HEK293 (cell line): ENCODE measurements around the gene MOGAT2.

Experiments
- CTCF ChIA-PET: fragments of 350-600 bp; formaldehyde crosslinking; extraction: SDS; loops from one replicate; lab custom pipeline; 2021; ENCODE audit warnings: antibody characterized with exemption; lab: Yijun Ruan, JAX
- POLR2A ChIA-PET: fragments of 300-600 bp; formaldehyde crosslinking; extraction: SDS; loops from one replicate; lab custom pipeline; 2020; ENCODE audit warnings: antibody characterized with exemption, inconsistent platforms; lab: Yijun Ruan, JAX
- H3K27ac ChIP-seq: fragments of 200-500 bp; sonication (Bioruptor generic); 2 replicates; pipeline ENCODE4 v1.5.1; 2014; ENCODE audit warnings: low read depth, low read length, control low read depth, inconsistent platforms; ENCODE audit errors: extremely low read depth
- H3K36me3 ChIP-seq, 2 experiments: fragments of 200-500 bp in 1 of 2; sonication (Bioruptor generic) in 1 of 2; 1 replicate in 1 of 2; 2 replicates in 1 of 2; pipeline ENCODE4 v1.5.1; 2014 to 2017; ENCODE audit warnings: inconsistent platforms in 2 of 2, low read length in 2 of 2; ENCODE audit not compliant: control insufficient read depth in 2 of 2, insufficient read depth in 1 of 2
- H3K4me1 ChIP-seq: fragments of 200-500 bp; sonication (Bioruptor generic); 2 replicates; pipeline ENCODE4 v1.5.1; 2014; ENCODE audit warnings: mild to moderate bottlenecking, low read length, inconsistent platforms; ENCODE audit not compliant: control insufficient read depth, insufficient read depth
- H3K4me3 ChIP-seq: 2 replicates; pipeline ENCODE4 v1.5.1; 2011; ENCODE audit warnings: low read depth, mild to moderate bottlenecking, control low read depth, low read length, moderate library complexity
- H3K9me3 ChIP-seq: fragments of 200-500 bp; sonication (Bioruptor generic); 2 replicates; pipeline ENCODE4 v1.5.1; 2014; ENCODE audit warnings: low read depth, low read length, inconsistent platforms; ENCODE audit not compliant: control insufficient read depth, insufficient read depth
- BCL11A ChIP-seq: fragments of 450-650 bp; formaldehyde crosslinking; IDR thresholded peaks from 2 replicates; pipeline ENCODE4 v1.5.1; 2016; ENCODE audit warnings: low read depth, missing biosample characterization, missing genetic modification characterization
- GLIS2 ChIP-seq: fragments of 450-650 bp; formaldehyde crosslinking; IDR thresholded peaks from 2 replicates; pipeline ENCODE4 v1.5.1; 2016; ENCODE audit warnings: missing biosample characterization, missing genetic modification characterization
- SCRT2 ChIP-seq: fragments of 450-650 bp; formaldehyde crosslinking; IDR thresholded peaks from 2 replicates; pipeline ENCODE4 v1.5.1; 2016; ENCODE audit warnings: missing biosample characterization, missing genetic modification characterization
- SETDB1 ChIP-seq: IDR thresholded peaks from one replicate; pipeline ENCODE4 v1.6.1; 2017; ENCODE audit warnings: mild to moderate bottlenecking, low read length, moderate library complexity, mixed read lengths; ENCODE audit not compliant: insufficient read length
- SP7 ChIP-seq: fragments of 450-650 bp; formaldehyde crosslinking; IDR thresholded peaks from 2 replicates; pipeline ENCODE4 v1.5.1; 2016; ENCODE audit warnings: missing biosample characterization, missing genetic modification characterization
- TCF7L2 ChIP-seq: IDR thresholded peaks from 2 replicates; pipeline ENCODE4 v1.6.1; 2011; ENCODE audit warnings: low read depth, mild to moderate bottlenecking, inconsistent platforms, low read length, moderate library complexity, borderline replicate concordance
- TRIM28 ChIP-seq: IDR thresholded peaks from 2 replicates; pipeline ENCODE4 v1.6.1; 2011; ENCODE audit warnings: low read length, control low read depth, borderline replicate concordance
- ZBTB1 ChIP-seq: fragments of 450-650 bp; formaldehyde crosslinking; IDR thresholded peaks from 2 replicates; pipeline ENCODE4 v1.5.1; 2016; ENCODE audit warnings: missing biosample characterization, missing genetic modification characterization
- ZBTB48 ChIP-seq: fragments of 450-650 bp; formaldehyde crosslinking; IDR thresholded peaks from 2 replicates; pipeline ENCODE4 v1.5.1; 2016; ENCODE audit warnings: missing biosample characterization, missing genetic modification characterization
- ZBTB8A ChIP-seq: fragments of 450-650 bp; formaldehyde crosslinking; IDR thresholded peaks from 2 replicates; pipeline ENCODE4 v1.5.1; 2016; ENCODE audit warnings: missing biosample characterization, missing genetic modification characterization
- ZEB2 ChIP-seq: fragments of 450-650 bp; formaldehyde crosslinking; IDR thresholded peaks from 2 replicates; pipeline ENCODE4 v1.5.1; 2016; ENCODE audit warnings: missing biosample characterization, missing genetic modification characterization
- ZNF132 ChIP-seq: fragments of 450-650 bp; formaldehyde crosslinking; IDR thresholded peaks from 2 replicates; pipeline ENCODE4 v1.5.1; 2017; ENCODE audit warnings: missing biosample characterization, missing genetic modification characterization, borderline replicate concordance
- ZNF16 ChIP-seq: fragments of 450-650 bp; formaldehyde crosslinking; IDR thresholded peaks from 2 replicates; pipeline ENCODE4 v1.5.1; 2016; ENCODE audit warnings: low read depth, missing biosample characterization, missing genetic modification characterization
- ZNF175 ChIP-seq: fragments of 450-650 bp; formaldehyde crosslinking; IDR thresholded peaks from 2 replicates; pipeline ENCODE4 v1.5.1; 2016; ENCODE audit warnings: missing biosample characterization, missing genetic modification characterization
- ZNF2 ChIP-seq: fragments of 450-650 bp; formaldehyde crosslinking; IDR thresholded peaks from 2 replicates; pipeline ENCODE4 v1.5.1; 2016; ENCODE audit warnings: missing biosample characterization, missing genetic modification characterization
- ZNF202 ChIP-seq: fragments of 450-650 bp; formaldehyde crosslinking; IDR thresholded peaks from 2 replicates; pipeline ENCODE4 v1.5.1; 2016; ENCODE audit warnings: missing biosample characterization, missing genetic modification characterization, borderline replicate concordance
- ZNF266 ChIP-seq: fragments of 450-650 bp; formaldehyde crosslinking; IDR thresholded peaks from 2 replicates; pipeline ENCODE4 v1.5.1; 2016; ENCODE audit warnings: missing biosample characterization, missing genetic modification characterization, low read depth
- ZNF335 ChIP-seq: fragments of 450-650 bp; formaldehyde crosslinking; conservative IDR thresholded peaks from 2 replicates; pipeline ENCODE4 v1.5.1; 2016; ENCODE audit warnings: missing biosample characterization, missing genetic modification characterization
- ZNF341 ChIP-seq: fragments of 450-650 bp; formaldehyde crosslinking; IDR thresholded peaks from 2 replicates; pipeline ENCODE4; 2016; ENCODE audit warnings: low read depth, missing biosample characterization, missing genetic modification characterization
- ZNF423 ChIP-seq: fragments of 450-650 bp; formaldehyde crosslinking; IDR thresholded peaks from 2 replicates; pipeline ENCODE4 v1.5.1; 2016; ENCODE audit warnings: missing biosample characterization, missing genetic modification characterization
- ZNF48 ChIP-seq: fragments of 450-650 bp; formaldehyde crosslinking; IDR thresholded peaks from 2 replicates; pipeline ENCODE4 v1.5.1; 2016; ENCODE audit warnings: missing biosample characterization, missing genetic modification characterization
- ZNF596 ChIP-seq: fragments of 450-650 bp; IDR thresholded peaks from 2 replicates; pipeline ENCODE4 v1.5.0; 2018; ENCODE audit warnings: missing biosample characterization, mild to moderate bottlenecking, missing genetic modification characterization, moderate library complexity
- ZNF670 ChIP-seq: fragments of 450-650 bp; formaldehyde crosslinking; IDR thresholded peaks from 2 replicates; pipeline ENCODE4 v1.5.1; 2016; ENCODE audit warnings: missing biosample characterization, missing genetic modification characterization, low read depth
- ZNF837 ChIP-seq: fragments of 450-650 bp; formaldehyde crosslinking; IDR thresholded peaks from 2 replicates; pipeline ENCODE4 v1.5.1; 2016; ENCODE audit warnings: missing biosample characterization, missing genetic modification characterization
- ZSCAN30 ChIP-seq: fragments of 450-650 bp; IDR thresholded peaks from 2 replicates; pipeline ENCODE4 v1.5.1; 2018; ENCODE audit warnings: missing biosample characterization, mild to moderate bottlenecking, missing genetic modification characterization, moderate library complexity
- TF ChIP-seq, protein P1 (sequence below): fragments of 450-650 bp; formaldehyde crosslinking; IDR thresholded peaks from 2 replicates; pipeline ENCODE4 v1.5.1; 2016; ENCODE audit warnings: missing biosample characterization, missing genetic modification characterization
- TF ChIP-seq, protein P2 (sequence below): fragments of 450-650 bp; formaldehyde crosslinking; IDR thresholded peaks from 2 replicates; pipeline ENCODE4 v1.5.1; 2016; ENCODE audit warnings: missing biosample characterization, missing genetic modification characterization, borderline replicate concordance
- TF ChIP-seq, protein P3 (sequence below): fragments of 450-650 bp; formaldehyde crosslinking; IDR thresholded peaks from 2 replicates; pipeline ENCODE4 v1.5.1; 2017; ENCODE audit warnings: missing biosample characterization, mild to moderate bottlenecking, missing genetic modification characterization, moderate library complexity
- TF ChIP-seq, protein P4 (sequence below): fragments of 450-650 bp; formaldehyde crosslinking; optimal IDR thresholded peaks from 2 replicates; pipeline ENCODE3; 2016; ENCODE audit warnings: missing biosample characterization, mild to moderate bottlenecking, missing genetic modification characterization

MOGAT2 gene

DNA sequence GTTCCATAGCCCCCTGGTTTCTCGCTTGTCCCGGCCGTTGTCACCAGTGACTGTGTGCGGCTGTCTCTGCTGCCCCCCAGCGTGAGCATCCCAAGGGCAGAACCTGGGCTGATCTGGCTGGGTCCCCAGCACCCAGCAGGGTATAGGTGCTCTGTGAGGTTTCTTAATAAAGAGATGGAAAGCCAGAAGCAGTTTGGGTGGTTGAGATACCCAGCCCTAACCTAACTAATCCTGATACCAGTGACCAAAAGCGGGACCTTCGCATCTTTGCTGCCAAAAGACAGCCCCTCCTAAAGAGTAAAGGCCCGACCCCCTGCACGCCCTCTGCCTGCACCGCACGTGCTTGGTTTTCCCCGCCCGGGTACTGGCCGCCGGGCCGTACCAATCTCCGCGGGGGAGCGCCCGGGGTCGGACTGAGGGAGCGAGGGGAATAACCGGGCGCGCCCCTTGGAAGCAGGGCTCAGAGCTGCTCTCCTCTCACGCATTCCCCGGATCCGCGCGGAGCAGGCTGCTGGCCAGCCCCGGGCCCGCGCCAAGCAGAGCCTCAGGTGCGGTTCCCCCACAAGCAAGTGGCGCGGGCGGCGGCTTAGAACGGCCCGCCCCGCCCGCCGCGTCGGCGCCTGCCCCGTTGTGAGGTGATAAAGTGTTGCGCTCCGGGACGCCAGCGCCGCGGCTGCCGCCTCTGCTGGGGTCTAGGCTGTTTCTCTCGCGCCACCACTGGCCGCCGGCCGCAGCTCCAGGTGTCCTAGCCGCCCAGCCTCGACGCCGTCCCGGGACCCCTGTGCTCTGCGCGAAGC, 50.7 kb downstream of the MOGAT2 start, which contains the start of gene DGAT2:
DGAT2 (plus strand) TSS at position 667 of the 797 bp plus-strand sequence. CDS start 214 bp downstream, outside the sequence.
- POLR2A ChIA-PET = no interaction called here
- Histone ChIP-seq H3K4me3 (peak within 1 kb of the TSS; percentile 42), H3K36me3 (no peaks in the 10 kb centered on the region), H3K9me3 (no peaks in the 10 kb centered on the region), H3K4me1 (no peaks in the 10 kb centered on the region), H3K27ac (peak within 1 kb of the TSS; percentile 48; the same call in 1 of the 2 replicates)
- CTCF ChIA-PET = no interaction called here
- TF ChIP-seq ZEB2 (tag by site-specific recombination) (peak; percentile 86), ZBTB48 (tag by site-specific recombination) (no peak), ZBTB1 (tag by site-specific recombination) (no peak), ZSCAN30 (tag by site-specific recombination) (no peak), TRIM28 (no peak), ZNF175 (tag by site-specific recombination) (no peak), ZNF423 (0 out of 2 replicates have a peak, but pooled peaks have one; percentile 71), ZBTB8A (tag by site-specific recombination) (peak; percentile 59; the same call in 1 of the 2 replicates), ZNF48 (no peak), BCL11A (tag by site-specific recombination) (no peak), SP7 (tag by site-specific recombination) (peak; percentile 78), ZNF202 (no peak), ZNF670 (tag by site-specific recombination) (no peak), ZNF335 (tag by site-specific recombination) (peak; percentile 44), ZNF341 (tag by site-specific recombination) (peak; percentile 33), ZNF266 (no peak), ZNF16 (tag by site-specific recombination) (no peak), ZNF596 (tag by site-specific recombination) (no peak), ZNF837 (no peak), TCF7L2 (no peak), SETDB1 (peak; percentile 72), GLIS2 (tag by site-specific recombination) (peak; percentile 79), ZNF2 (tag by site-specific recombination) (0 out of 2 replicates have a peak, but pooled peaks have one; percentile 32), ZNF132 (tag by site-specific recombination) (no peak), SCRT2 (peak; percentile 86)
- TF ChIP-seq, protein P1, sequence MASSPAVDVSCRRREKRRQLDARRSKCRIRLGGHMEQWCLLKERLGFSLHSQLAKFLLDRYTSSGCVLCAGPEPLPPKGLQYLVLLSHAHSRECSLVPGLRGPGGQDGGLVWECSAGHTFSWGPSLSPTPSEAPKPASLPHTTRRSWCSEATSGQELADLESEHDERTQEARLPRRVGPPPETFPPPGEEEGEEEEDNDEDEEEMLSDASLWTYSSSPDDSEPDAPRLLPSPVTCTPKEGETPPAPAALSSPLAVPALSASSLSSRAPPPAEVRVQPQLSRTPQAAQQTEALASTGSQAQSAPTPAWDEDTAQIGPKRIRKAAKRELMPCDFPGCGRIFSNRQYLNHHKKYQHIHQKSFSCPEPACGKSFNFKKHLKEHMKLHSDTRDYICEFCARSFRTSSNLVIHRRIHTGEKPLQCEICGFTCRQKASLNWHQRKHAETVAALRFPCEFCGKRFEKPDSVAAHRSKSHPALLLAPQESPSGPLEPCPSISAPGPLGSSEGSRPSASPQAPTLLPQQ (tag by site-specific recombination) = peak; percentile 73; the same call in 1 of the 2 replicates
- TF ChIP-seq, protein P2, sequence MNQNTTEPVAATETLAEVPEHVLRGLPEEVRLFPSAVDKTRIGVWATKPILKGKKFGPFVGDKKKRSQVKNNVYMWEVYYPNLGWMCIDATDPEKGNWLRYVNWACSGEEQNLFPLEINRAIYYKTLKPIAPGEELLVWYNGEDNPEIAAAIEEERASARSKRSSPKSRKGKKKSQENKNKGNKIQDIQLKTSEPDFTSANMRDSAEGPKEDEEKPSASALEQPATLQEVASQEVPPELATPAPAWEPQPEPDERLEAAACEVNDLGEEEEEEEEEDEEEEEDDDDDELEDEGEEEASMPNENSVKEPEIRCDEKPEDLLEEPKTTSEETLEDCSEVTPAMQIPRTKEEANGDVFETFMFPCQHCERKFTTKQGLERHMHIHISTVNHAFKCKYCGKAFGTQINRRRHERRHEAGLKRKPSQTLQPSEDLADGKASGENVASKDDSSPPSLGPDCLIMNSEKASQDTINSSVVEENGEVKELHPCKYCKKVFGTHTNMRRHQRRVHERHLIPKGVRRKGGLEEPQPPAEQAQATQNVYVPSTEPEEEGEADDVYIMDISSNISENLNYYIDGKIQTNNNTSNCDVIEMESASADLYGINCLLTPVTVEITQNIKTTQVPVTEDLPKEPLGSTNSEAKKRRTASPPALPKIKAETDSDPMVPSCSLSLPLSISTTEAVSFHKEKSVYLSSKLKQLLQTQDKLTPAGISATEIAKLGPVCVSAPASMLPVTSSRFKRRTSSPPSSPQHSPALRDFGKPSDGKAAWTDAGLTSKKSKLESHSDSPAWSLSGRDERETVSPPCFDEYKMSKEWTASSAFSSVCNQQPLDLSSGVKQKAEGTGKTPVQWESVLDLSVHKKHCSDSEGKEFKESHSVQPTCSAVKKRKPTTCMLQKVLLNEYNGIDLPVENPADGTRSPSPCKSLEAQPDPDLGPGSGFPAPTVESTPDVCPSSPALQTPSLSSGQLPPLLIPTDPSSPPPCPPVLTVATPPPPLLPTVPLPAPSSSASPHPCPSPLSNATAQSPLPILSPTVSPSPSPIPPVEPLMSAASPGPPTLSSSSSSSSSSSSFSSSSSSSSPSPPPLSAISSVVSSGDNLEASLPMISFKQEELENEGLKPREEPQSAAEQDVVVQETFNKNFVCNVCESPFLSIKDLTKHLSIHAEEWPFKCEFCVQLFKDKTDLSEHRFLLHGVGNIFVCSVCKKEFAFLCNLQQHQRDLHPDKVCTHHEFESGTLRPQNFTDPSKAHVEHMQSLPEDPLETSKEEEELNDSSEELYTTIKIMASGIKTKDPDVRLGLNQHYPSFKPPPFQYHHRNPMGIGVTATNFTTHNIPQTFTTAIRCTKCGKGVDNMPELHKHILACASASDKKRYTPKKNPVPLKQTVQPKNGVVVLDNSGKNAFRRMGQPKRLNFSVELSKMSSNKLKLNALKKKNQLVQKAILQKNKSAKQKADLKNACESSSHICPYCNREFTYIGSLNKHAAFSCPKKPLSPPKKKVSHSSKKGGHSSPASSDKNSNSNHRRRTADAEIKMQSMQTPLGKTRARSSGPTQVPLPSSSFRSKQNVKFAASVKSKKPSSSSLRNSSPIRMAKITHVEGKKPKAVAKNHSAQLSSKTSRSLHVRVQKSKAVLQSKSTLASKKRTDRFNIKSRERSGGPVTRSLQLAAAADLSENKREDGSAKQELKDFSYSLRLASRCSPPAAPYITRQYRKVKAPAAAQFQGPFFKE (tag by site-specific recombination) = no peak
- TF ChIP-seq, protein P3, sequence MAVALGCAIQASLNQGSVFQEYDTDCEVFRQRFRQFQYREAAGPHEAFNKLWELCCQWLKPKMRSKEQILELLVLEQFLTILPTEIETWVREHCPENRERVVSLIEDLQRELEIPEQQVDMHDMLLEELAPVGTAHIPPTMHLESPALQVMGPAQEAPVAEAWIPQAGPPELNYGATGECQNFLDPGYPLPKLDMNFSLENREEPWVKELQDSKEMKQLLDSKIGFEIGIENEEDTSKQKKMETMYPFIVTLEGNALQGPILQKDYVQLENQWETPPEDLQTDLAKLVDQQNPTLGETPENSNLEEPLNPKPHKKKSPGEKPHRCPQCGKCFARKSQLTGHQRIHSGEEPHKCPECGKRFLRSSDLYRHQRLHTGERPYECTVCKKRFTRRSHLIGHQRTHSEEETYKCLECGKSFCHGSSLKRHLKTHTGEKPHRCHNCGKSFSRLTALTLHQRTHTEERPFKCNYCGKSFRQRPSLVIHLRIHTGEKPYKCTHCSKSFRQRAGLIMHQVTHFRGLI (tag by site-specific recombination) = peak; percentile 42; the same call in 1 of the 2 replicates
- TF ChIP-seq, protein P4, sequence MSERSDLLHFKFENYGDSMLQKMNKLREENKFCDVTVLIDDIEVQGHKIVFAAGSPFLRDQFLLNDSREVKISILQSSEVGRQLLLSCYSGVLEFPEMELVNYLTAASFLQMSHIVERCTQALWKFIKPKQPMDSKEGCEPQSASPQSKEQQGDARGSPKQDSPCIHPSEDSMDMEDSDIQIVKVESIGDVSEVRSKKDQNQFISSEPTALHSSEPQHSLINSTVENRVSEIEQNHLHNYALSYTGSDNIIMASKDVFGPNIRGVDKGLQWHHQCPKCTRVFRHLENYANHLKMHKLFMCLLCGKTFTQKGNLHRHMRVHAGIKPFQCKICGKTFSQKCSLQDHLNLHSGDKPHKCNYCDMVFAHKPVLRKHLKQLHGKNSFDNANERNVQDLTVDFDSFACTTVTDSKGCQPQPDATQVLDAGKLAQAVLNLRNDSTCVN (tag by site-specific recombination) = peak; percentile 64
